LHCN-M2 (cell line): Measurements from ENCODE around the gene MAP3K14. TPM values are rescaled to one million over a fixed set of nuclear protein-coding genes. Genes with fewer than 3 reads are reported as not detected.
A peak's percentile ranks its signal among the peaks of the same experiment; 100 is the strongest.

Experiments used
- DNase-seq: peaks from one replicate; pipeline ENCODE4 v3.0.0-alpha.2; 2012; ENCODE audit warnings: low read depth
- total RNA-seq: library from RNA; depleted of rRNA; stranded (reverse); fragments of >200 nt; gene quantifications from 2 replicates; pipeline ENCODE4 v1.2.3, GENCODE V29; 2014

The MAP3K14 gene
- total RNA-seq, 1 experiment from 2014 or later = 6.2 TPM

DNA sequence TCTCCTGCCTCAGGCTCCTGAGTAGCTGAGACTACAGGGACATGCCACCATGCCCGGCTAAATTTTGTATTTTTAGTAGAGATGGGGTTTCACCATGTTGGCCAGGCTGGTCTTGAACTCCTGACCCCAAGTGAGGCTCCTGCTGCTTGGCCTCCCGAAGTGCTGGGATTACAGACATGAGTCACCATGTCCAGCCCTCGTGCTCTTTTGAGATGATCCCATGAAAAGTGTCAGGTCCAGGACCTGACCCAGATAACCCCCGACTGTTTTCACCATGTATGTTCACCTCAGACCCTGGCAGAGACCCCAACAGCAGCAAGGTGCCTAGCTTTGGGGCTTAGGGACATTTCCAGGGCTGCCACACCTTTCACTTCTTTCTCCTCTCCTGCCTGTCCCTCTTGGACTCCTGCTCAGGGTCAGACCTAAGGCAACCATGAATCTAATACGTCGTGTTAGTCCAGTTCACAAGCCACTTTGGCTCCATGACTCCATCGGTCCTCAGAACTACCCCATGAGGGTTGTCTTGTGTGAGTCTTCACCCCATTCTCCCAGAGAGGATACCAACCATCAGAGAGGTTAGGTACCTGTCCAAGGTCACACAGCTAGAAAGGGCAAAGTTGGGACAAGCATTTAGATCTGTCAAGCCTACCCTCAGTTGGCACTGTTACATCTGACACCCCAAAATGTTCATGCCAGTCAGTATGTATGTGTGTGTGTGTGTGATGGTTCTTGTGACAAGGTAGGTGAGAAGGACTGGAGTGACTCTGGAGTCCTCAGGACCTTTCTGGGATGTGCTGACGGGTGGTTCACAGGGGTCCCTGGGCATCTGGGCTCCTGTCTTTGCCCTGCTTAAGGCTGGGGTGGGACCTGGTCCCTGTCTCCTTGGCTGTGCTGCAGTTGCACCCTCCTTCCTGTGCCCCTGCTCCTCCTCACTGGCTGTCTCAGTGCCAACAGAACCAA lies 23.1 kb upstream of the MAP3K14 start:
- peak; percentile 44 for DNase-seq

GRCh38 chr17:45338996-45339535 lies 22.2 kb upstream of the MAP3K14 start:
- no peak for DNase-seq

GRCh38 chr17:45338023-45338781 lies 21.4 kb upstream of the MAP3K14 start:
- DNase-seq = no peak

GRCh38 chr17:45336390-45337182 lies 19.8 kb upstream of the MAP3K14 start:
- no peak for DNase-seq

DNA sequence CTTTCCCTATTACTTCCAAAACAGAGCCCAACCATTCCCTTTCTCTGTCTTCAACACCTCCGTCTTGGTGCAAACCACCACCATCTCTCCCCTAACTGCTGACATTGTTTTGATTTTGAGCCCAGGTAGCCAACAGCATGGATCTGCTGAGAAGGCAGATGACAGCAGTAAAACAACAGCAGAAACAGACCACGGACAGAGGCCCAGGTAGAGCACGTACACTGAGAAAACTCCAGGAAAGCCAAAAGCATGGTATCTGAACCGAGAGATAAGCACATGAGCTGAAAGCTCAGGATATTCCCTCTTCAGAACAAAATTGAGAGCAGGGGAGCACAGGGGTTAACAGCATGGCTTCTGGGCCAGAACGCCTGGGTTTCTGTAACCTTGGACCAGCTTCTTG lies 18.9 kb upstream of the MAP3K14 start:
- DNase-seq = no peak

- no peak for DNase-seq
These were observed 18.2 kb upstream of the MAP3K14 start for GRCh38 chr17:45334701-45335677.

- no peak for DNase-seq
These were observed 17.4 kb upstream of the MAP3K14 start for GRCh38 chr17:45334231-45334630.

- no peak for DNase-seq
These were observed 16.9 kb upstream of the MAP3K14 start for GRCh38 chr17:45333702-45334092.

- DNase-seq = no peak
These were observed 16.3 kb upstream of the MAP3K14 start for GRCh38 chr17:45332989-45333701.

DNA sequence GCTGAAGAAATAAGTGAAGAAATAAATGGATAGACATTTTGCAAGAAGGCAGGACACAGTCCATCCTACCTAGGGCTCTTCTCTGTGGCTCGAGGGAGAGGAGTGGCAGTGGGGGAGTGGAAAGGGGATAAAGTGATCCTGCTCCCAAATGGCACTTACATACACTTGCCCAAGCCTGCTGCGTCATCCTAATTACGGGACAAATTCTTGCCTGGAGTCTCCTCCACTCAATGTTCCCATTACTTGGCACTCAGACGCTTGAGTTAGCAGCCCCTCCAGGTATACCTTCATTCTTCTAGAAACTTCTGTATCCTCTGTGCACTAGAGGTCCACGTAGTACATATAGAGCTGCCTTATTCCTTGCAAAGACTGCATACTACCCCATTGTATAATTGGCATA lies 15.7 kb upstream of the MAP3K14 start:
- no peak for DNase-seq

DNA sequence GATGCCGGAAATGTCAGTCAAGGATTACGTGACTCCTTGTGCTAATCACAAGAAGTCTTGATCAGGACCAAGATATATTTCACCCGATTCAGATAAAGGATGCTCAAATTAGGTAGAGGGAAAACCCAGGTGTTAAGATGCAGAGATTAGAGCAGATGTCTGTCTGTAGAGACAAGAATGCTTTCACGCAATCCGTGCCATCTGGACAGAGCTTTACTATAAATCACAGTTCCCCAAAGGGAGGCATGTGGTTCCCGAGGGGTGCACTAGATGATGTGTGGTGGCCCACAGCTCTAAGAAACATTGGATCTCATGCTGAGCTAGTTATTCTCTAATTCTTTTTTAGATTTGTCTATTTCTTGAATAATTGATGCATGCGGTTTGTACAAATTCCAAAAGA lies 9.8 kb upstream of the MAP3K14 start:
- DNase-seq = no peak

- DNase-seq = no peak
These were observed 9.0 kb upstream of the MAP3K14 start for GRCh38 chr17:45325810-45326209.

GRCh38 chr17:45324336-45324735 lies 7.5 kb upstream of the MAP3K14 start:
- DNase-seq = no peak

DNA sequence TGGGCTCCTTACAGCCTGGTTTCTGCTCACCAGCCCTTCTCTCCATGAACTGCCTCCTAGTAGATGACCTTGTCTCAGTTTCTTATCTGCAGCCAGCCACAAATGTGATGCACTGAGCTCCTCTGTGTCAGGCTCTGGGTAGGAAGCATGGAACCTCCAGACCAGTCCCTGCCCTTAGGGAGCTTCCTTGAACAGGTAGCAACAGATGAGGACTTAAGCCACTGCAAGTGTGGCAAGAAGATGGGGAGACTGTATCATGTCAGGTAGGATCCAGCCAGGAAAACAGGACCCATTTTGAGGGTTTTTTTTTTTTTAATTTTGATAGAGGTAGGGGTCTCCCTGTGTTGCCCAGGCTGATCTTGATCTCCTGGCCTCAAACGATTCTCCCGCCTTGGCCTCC lies 5.3 kb upstream of the MAP3K14 start:
- no peak for DNase-seq

DNA sequence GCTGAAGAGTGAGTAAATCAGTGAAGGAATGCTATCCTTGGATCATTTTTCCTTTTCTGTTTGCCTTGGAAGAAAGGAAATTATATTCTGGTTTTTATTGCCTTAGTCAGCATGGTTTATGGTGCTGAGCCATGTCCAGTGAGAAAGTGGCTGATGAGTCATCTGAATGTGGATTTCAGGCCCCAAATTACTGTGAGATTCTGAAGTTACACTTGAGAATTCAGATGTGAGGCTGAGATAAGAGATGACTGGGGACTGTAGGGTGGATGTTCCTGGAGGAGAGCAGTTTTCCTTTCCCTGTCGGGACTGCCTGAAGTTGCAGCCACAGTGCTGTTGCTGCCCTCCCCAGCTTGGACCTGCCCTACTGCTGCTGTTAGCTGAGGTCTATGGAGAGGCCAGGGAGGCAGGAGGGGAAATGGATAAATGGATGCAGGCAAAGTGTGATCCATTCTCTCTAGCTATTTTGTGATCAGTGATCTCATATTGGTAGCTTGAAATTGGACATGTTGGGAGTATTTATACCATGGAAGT lies 4.2 kb upstream of the MAP3K14 start:
- peak; percentile 97 for DNase-seq

DNA sequence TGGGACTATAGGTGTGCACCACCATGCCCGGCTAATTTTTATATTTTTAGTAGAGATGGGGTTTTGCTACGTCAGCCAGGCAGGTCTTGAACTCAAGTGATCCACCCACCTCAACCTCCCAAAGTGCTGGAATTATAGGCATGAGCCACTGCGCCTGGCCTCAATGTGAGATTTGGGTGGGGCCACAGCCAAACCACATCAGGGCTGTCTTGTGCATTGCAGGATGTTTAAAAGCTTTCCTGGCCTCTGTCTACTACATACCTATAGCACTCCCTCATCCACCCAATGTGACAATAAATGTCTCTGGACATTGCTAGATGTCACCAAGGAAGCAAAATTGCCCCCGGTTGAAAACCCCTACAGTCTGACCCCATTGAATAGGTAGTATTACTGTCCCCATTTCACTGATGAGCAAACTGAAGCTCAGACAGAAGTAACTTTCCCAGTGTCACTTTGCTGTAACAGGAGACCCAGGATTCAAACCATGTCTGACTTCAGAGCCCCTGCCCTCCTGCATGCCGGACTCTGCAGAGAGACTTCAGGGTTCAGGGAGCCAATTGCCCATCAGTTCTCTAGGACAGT lies 3.6 kb upstream of the MAP3K14 start:
- no peak for DNase-seq

GRCh38 chr17:45319239-45319703 lies 2.5 kb upstream of the MAP3K14 start:
- peak; percentile 64 for DNase-seq

- no peak for DNase-seq
These were observed 1.9 kb upstream of the MAP3K14 start for GRCh38 chr17:45318561-45319230.
